Dermis lymphatic vessel endothelial cell (primary cell): ENCODE data around the gene RPSA. TPM values are rescaled to one million over a fixed set of nuclear protein-coding genes. Genes with fewer than 3 reads are reported as not detected.

Experiments used
- total RNA-seq: library from RNA; depleted of rRNA; stranded (reverse); fragments of >200 nt; gene quantifications from 2 replicates; pipeline ENCODE4 v1.2.1, GENCODE V29; 2014

Gene RPSA
- 1,007 and 1,295 TPM in 2 replicates for total RNA-seq

DNA sequence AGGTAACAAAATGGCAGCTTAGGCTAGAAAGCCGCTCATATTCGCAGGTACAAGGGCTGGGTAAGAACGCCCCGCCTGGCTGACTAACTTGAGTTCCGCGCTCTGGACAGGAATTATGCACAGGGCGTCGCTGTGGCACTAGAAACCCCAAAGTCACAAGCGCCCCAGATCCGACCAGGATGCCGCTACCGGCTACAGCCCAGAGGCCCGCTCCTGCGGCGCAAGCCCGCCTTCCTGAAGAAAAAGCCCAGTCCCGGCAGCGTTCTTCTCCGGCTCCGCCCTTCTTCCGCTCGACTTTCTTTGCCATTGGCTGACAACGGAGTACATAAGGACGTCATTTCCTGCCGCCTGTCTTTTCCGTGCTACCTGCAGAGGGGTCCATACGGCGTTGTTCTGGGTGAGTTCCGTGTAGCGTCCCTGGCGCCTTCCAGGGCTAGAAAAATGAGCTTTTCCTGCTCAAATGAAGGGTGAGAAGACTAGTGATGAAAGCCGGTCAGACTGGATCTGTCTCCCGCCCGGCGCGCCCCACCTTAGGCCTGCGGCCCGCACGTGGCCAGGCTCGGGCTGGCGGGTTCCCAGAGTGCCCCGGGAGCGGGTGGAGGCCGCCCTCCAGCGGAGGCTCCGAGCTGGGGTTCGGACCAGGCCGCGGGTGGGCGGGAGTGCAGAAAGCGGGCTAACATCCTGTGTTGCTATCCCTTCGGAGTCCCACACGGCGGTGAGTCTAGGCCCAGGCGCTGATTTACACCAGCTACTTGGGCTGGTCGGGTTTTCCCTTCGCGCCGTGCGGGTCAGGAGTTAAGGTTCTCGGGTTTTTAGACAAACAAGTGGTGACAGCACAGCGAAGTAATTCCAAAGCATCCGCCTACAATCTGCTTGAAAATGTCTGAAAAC is at the start of gene RPSA:
Gene RPSA (plus strand): TSS at position 353 of the 891 bp plus-strand sequence. CDS start 934 bp downstream, outside the sequence.

DNA sequence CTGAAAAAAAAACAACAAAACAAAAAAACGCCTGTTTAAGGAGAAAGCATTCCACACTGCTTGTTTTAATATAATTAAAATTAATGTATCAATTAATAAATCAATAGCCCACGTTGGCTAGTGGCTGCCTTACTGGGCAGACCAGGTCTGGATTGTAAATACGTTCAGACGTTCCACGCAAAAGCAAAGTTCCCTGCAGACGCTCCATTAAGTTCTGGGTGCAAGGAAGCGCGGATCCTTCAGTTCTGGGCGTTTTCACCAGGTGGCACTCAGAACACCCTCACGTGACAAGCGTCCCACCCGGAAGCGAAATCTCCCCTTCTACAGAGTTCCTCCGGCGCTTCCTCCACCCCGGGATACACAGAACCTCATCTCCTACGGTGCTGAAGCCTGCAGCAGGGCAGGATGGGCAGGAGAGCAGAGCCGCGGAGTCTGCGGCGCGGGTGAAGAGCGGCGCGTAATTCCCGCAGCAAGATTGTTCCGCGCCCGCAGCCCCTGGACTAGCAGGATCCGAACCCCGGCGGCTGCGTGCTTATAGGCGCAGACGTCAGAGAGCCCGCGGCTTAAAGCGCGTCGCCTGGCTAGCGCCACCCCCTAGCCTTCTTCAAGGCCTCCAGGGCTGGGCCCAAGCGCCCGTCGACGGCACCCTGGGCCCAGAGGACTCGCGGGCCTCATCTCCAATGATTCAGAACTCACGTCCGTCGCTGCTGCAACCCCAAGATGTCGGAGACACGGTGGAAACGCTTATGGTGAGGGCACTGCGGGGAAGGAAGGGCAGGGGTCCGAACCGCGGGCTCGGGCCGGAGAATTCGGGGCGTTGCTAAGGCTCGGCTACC is 23.3 kb upstream of the RPSA start, which contains the start of gene SLC25A38:
Gene SLC25A38 (plus strand): TSS at position 326 of the 836 bp plus-strand sequence. CDS start 355 bp downstream, at position 681.

Other genes starting within 250 kb of the RPSA start
- gene XIRP1, start 214.1 kb upstream of the RPSA start, total RNA-seq: not detected in 2 replicates
- not detected in 2 replicates for gene CX3CR1, start 126.7 kb upstream of the RPSA start, total RNA-seq
- gene CCR8, start 77.0 kb upstream of the RPSA start, total RNA-seq: not detected in 2 replicates
- 15.1 and 17.1 TPM in 2 replicates for gene SLC25A38, start 23.4 kb upstream of the RPSA start, total RNA-seq
- under 0.01 TPM in 1 of 2 replicates, not detected in the other for gene MOBP, start 61.0 kb downstream of the RPSA start, total RNA-seq